Endothelial cell of umbilical vein (primary cell): ENCODE results near the gene HOXC11. TPM values are rescaled to one million over a fixed set of nuclear protein-coding genes. Genes with fewer than 3 reads are reported as not detected.

Experiments used
- BruUV-seq: library from RNA; stranded (reverse); fragments of 400-500 nt; replicated peaks from 2 replicates; lab custom pipeline; 2021; lab: Mats Ljungman, UMichigan
- CTCF ChIA-PET: fragments of 300-600, 350-600 bp; sonication (Branson Sonifier 250); formaldehyde crosslinking; loops from one replicate; lab custom pipeline; 2021; ENCODE audit warnings: antibody characterized with exemption, inconsistent platforms; lab: Charles Lee
- POLR2A ChIA-PET: fragments of 300-600, 350-600 bp; sonication (Branson Sonifier 250); formaldehyde crosslinking; loops from one replicate; lab custom pipeline; 2021; ENCODE audit warnings: antibody characterized with exemption, inconsistent platforms; lab: Charles Lee
- DNase-seq: peaks from one replicate; pipeline ENCODE4 v3.0.0-alpha.2; 2011; ENCODE audit warnings: low read depth, low spot score
- FAIRE-seq: peaks from 2 replicates; lab custom pipeline; 2011; peaks lifted over from hg19 to GRCh38; lab: Jason Lieb, UNC
- H2AFZ ChIP-seq: 2 replicates; pipeline ENCODE4 v1.6.0; 2012; ENCODE audit warnings: low read depth, low read length, control low read depth, inconsistent platforms
- H3K27ac ChIP-seq: 2 replicates; pipeline ENCODE4 v1.5.1; 2011; ENCODE audit warnings: low read depth, mild to moderate bottlenecking, control low read depth, low read length, moderate library complexity; ENCODE audit not compliant: insufficient read depth
- H3K27me3 ChIP-seq, 2 experiments: 2 replicates each; pipeline versions ENCODE4 v1.6.0 to v1.6.1; 2011; ENCODE audit warnings: low read length in 2 of 2, mixed read lengths in 1 of 2; ENCODE audit not compliant: control insufficient read depth in 2 of 2, insufficient read depth in 2 of 2
- H3K36me3 ChIP-seq, 2 experiments: 2 replicates in 1 of 2; 3 replicates in 1 of 2; pipeline ENCODE4 v1.5.1; 2011; ENCODE audit warnings: low read length in 2 of 2, mild to moderate bottlenecking in 1 of 2, moderate library complexity in 1 of 2; ENCODE audit not compliant: control insufficient read depth in 2 of 2, insufficient read depth in 2 of 2; ENCODE audit errors: extremely low read depth in 1 of 2
- H3K4me1 ChIP-seq: 3 replicates; pipeline ENCODE4 v1.5.1; 2011; ENCODE audit warnings: mild to moderate bottlenecking, low read length; ENCODE audit not compliant: control insufficient read depth, insufficient read depth; ENCODE audit errors: extremely low read depth
- H3K4me2 ChIP-seq: 2 replicates; pipeline ENCODE4 v1.6.1; 2011; ENCODE audit warnings: low read length, control low read depth, mixed read lengths; ENCODE audit not compliant: insufficient read depth
- H3K4me3 ChIP-seq, 3 experiments: fragments of 200-600 bp in 1 of 3; sonication (generic), shearing (Covaris generic) in 1 of 3; replicated peaks in 1 of 3; 2 replicates each; pipeline ENCODE4 v1.5.1; 2011 to 2016; ENCODE audit warnings: control low read depth in 3 of 3, low read length in 3 of 3, mild to moderate bottlenecking in 2 of 3, inconsistent platforms in 1 of 3, low read depth in 1 of 3, moderate library complexity in 1 of 3; ENCODE audit not compliant: insufficient read depth in 1 of 3
- H3K79me2 ChIP-seq: 2 replicates; pipeline ENCODE4 v1.6.0; 2012; ENCODE audit warnings: low read length, inconsistent platforms; ENCODE audit not compliant: control insufficient read depth, insufficient read depth
- H3K9ac ChIP-seq: replicated peaks from 2 replicates; pipeline ENCODE3; 2011; ENCODE audit warnings: low read length, control low read depth; ENCODE audit not compliant: insufficient read depth; ENCODE audit errors: extremely low read depth
- H3K9me1 ChIP-seq: replicated peaks from 3 replicates; pipeline ENCODE4 v1.6.0; 2011; ENCODE audit warnings: mild to moderate bottlenecking, low read length; ENCODE audit not compliant: control insufficient read depth, insufficient read depth; ENCODE audit errors: extremely low read depth
- H3K9me3 ChIP-seq: replicated peaks from 2 replicates; pipeline ENCODE4 v1.5.1; 2012; ENCODE audit warnings: low read length, inconsistent platforms; ENCODE audit not compliant: control insufficient read depth, insufficient read depth
- H4K20me1 ChIP-seq: replicated peaks from 2 replicates; pipeline ENCODE3; 2011; ENCODE audit warnings: mild to moderate bottlenecking, low read length; ENCODE audit not compliant: control insufficient read depth, insufficient read depth; ENCODE audit errors: extremely low read depth
- EZH2 ChIP-seq: IDR thresholded peaks from 2 replicates; pipeline ENCODE4 v1.6.1; 2012; ENCODE audit warnings: borderline replicate concordance, low read depth, mild to moderate bottlenecking, moderate library complexity, low read length, inconsistent platforms; ENCODE audit not compliant: severe bottlenecking
- FOS ChIP-seq: IDR thresholded peaks from 2 replicates; pipeline ENCODE4 v1.6.1; 2011; ENCODE audit warnings: mild to moderate bottlenecking, low read length, moderate library complexity, borderline replicate concordance; ENCODE audit not compliant: insufficient read depth
- GATA2 ChIP-seq: IDR thresholded peaks from 2 replicates; pipeline ENCODE4 v1.7.0; 2011; ENCODE audit warnings: low read depth, mild to moderate bottlenecking, moderate library complexity, mixed read lengths, low read length; ENCODE audit not compliant: insufficient read length, insufficient read depth
- JUN ChIP-seq: IDR thresholded peaks from 2 replicates; pipeline ENCODE4 v1.6.1; 2011; ENCODE audit warnings: borderline replicate concordance, low read depth; ENCODE audit not compliant: insufficient read length, insufficient read depth
- MYC ChIP-seq: IDR thresholded peaks from one replicate; pipeline ENCODE4 v1.6.1; 2011; ENCODE audit warnings: mild to moderate bottlenecking, low read depth, low read length
- dilution Hi-C: fragments of 300-500 bp; cut with MboI; formaldehyde crosslinking; loops from one replicate; pipeline ENCODE4 v1.15.0; 2019; ENCODE audit warnings: low sequenced_read_pairs; ENCODE audit not compliant: extremely low pct_ligation_motif_present
- intact Hi-C: fragments of 100-400 bp; cut with micrococcal nuclease; formaldehyde crosslinking; loops from one replicate; pipeline ENCODE4 v1.10.0; 2022
- polyA plus RNA-seq, 4 experiments: library from polyadenylated mRNA; depleted of rRNA in 3 of 4; stranded (reverse) in 3 of 4; unstranded in 1 of 4; fragments of >200 nt; gene quantifications; 2 replicates each; pipeline versions ENCODE4 v1.2.1 to v1.2.3, GENCODE V29; 2011 to 2012; ENCODE audit warnings: missing spikeins in 1 of 4
- total RNA-seq: library from RNA; stranded (reverse); gene quantifications from 2 replicates; pipeline ENCODE4 v1.2.3, GENCODE V29; 2021
- TF ChIP-seq, protein P1 (sequence below), 2 donors: IDR thresholded peaks; 1 replicate in 1 of 2; 2 replicates in 1 of 2; pipeline ENCODE4 v1.5.1; 2011; ENCODE audit warnings: low read length in 2 of 2, mild to moderate bottlenecking in 2 of 2, moderate library complexity in 2 of 2, control low read depth in 1 of 2, inconsistent platforms in 1 of 2, low read depth in 1 of 2; ENCODE audit not compliant: insufficient read depth in 1 of 2; ENCODE audit errors: extremely low read depth in 1 of 2
- TF ChIP-seq, protein P2 (sequence below): IDR thresholded peaks from 2 replicates; pipeline ENCODE4 v1.6.1; 2011; ENCODE audit not compliant: insufficient read depth, insufficient read length

Gene HOXC11
- total and polyA plus RNA-seq, 2 donors (not counting 3 experiments of a cell fraction or from before 2014, with no cell fraction given) = not detected

DNA sequence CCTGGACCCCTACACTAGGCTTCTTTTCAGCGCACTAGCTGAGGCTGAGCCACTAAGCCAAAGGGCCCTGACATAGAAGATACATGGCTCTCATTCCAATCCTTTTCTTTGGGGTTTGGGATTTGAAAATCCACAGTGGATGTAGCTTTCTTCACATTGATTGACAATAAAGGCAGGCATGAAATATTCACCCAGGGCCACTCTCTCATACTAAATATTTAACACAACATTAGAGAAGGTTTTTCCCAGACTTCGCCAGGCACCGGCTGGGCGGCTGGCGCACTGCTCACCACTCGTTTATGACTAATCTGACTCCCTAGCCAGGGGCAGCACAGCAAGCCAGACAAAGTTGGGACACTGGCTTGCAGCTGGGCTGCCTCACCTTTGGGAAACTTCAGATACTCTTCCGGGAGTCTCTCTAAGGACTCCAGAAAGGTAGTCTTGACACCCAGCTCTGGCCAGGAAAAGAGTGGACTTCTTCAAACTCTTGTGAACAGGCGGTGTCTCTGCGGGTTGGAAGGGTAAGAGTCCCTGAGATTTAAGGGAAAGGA is 699 bp upstream of the HOXC11 start:
- TF ChIP-seq, protein P1, sequence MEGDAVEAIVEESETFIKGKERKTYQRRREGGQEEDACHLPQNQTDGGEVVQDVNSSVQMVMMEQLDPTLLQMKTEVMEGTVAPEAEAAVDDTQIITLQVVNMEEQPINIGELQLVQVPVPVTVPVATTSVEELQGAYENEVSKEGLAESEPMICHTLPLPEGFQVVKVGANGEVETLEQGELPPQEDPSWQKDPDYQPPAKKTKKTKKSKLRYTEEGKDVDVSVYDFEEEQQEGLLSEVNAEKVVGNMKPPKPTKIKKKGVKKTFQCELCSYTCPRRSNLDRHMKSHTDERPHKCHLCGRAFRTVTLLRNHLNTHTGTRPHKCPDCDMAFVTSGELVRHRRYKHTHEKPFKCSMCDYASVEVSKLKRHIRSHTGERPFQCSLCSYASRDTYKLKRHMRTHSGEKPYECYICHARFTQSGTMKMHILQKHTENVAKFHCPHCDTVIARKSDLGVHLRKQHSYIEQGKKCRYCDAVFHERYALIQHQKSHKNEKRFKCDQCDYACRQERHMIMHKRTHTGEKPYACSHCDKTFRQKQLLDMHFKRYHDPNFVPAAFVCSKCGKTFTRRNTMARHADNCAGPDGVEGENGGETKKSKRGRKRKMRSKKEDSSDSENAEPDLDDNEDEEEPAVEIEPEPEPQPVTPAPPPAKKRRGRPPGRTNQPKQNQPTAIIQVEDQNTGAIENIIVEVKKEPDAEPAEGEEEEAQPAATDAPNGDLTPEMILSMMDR (IDR thresholded peaks at IDR 0.05; ENCODE audit: extremely low read depth in 1 of 2, insufficient read depth in 1 of 2, low read depth in 1 of 2, low read length in 2 of 2) = no peak
- no peak for TF ChIP-seq FOS
- TF ChIP-seq EZH2 = no peak
- TF ChIP-seq, protein P2, sequence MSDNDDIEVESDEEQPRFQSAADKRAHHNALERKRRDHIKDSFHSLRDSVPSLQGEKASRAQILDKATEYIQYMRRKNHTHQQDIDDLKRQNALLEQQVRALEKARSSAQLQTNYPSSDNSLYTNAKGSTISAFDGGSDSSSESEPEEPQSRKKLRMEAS = no peak
- no peak for TF ChIP-seq GATA2
- TF ChIP-seq JUN = no peak
- TF ChIP-seq MYC = no peak
- H3K4me2 ChIP-seq = no peak overlapping the region
- no peaks in the 10 kb centered on the region for H3K36me3 ChIP-seq
- intact Hi-C loops (no loop called here), dilution Hi-C loops (no loop called here)
- FAIRE-seq (no peak), DNase-seq (no peak)
- POLR2A ChIA-PET = no interaction called here
- no TSS peak for BruUV-seq
- peaks cover 88 to 99% of the 10 kb centered on the region in 2 experiments for H3K27me3 ChIP-seq
- no peak overlapping the region for H2AFZ ChIP-seq
- CTCF ChIA-PET = interaction anchor here (1.1 to 1.2 kb wide), 2 partner anchors 229 to 233 kb away, joined by 4 to 5 read pairs; no protein-coding TSS in a partner anchor
- H3K9ac ChIP-seq = no peak overlapping the region
- H3K4me1 ChIP-seq = no peaks in the 10 kb centered on the region
- no peaks in the 10 kb centered on the region for H3K9me1 ChIP-seq
- no peaks in the 10 kb centered on the region for H4K20me1 ChIP-seq
- no peak overlapping the region for H3K27ac ChIP-seq
- H3K79me2 ChIP-seq = no peaks in the 10 kb centered on the region
- H3K4me3 ChIP-seq = no peak overlapping the region
- H3K9me3 ChIP-seq = no peaks in the 10 kb centered on the region
